GM21737 (cell line): Measurements from ENCODE around the gene ATG16L2.
"Not testable (repeated sequence)": the region's sequence is repeated elsewhere in the genome, so short reads cannot be mapped to it uniquely, and the experiment has no call there.

Source experiments
- ATAC-seq: cut with Tn5 transposase; IDR thresholded peaks from one replicate; pipeline ENCODE4 v1.9.1; 2021; ENCODE audit warnings: mild to moderate bottlenecking, moderate library complexity; ENCODE audit not compliant: unreplicated experiment

The ATG16L2 gene

GRCh38 chr11:72842653-72843330 lies 28.6 kb downstream of the ATG16L2 start:
- ATAC-seq, result no peak

- ATAC-seq, result no peak
These were observed 30.1 kb downstream of the ATG16L2 start for GRCh38 chr11:72844356-72844755.

GRCh38 chr11:72848846-72849466 lies 34.7 kb downstream of the ATG16L2 start:
- no peak for ATAC-seq

GRCh38 chr11:72850832-72851231 lies 36.6 kb downstream of the ATG16L2 start:
- no peak for ATAC-seq

- ATAC-seq, result no peak
These were observed 37.5 kb downstream of the ATG16L2 start for GRCh38 chr11:72851726-72852125.

GRCh38 chr11:72856065-72856464 lies 41.9 kb downstream of the ATG16L2 start:
- ATAC-seq, result no peak

- ATAC-seq, result no peak
These were observed 42.5 kb downstream of the ATG16L2 start for GRCh38 chr11:72856551-72857345.

GRCh38 chr11:72858267-72858666 lies 44.1 kb downstream of the ATG16L2 start:
- ATAC-seq, result not testable (repeated sequence)

GRCh38 chr11:72859126-72859525 lies 44.9 kb downstream of the ATG16L2 start:
- ATAC-seq, result no peak

GRCh38 chr11:72860010-72860409 lies 45.8 kb downstream of the ATG16L2 start:
- ATAC-seq, result no peak

GRCh38 chr11:72860592-72860991 lies 46.4 kb downstream of the ATG16L2 start:
- no peak for ATAC-seq

GRCh38 chr11:72863091-72863490 lies 48.9 kb downstream of the ATG16L2 start:
- ATAC-seq, result no peak

GRCh38 chr11:72863916-72864315 lies 49.7 kb downstream of the ATG16L2 start:
- ATAC-seq, result no peak

GRCh38 chr11:72864702-72865655 lies 50.8 kb downstream of the ATG16L2 start:
- no peak for ATAC-seq

GRCh38 chr11:72867970-72868369 lies 53.8 kb downstream of the ATG16L2 start:
- no peak for ATAC-seq

- ATAC-seq, result no peak
These were observed 55.6 kb downstream of the ATG16L2 start for GRCh38 chr11:72869831-72870230.

- no peak for ATAC-seq
These were observed 56.9 kb downstream of the ATG16L2 start for GRCh38 chr11:72871119-72871518.

- ATAC-seq, result no peak
These were observed 57.8 kb downstream of the ATG16L2 start for GRCh38 chr11:72872012-72872411.

GRCh38 chr11:72875736-72876135 lies 61.5 kb downstream of the ATG16L2 start:
- no peak for ATAC-seq

- no peak for ATAC-seq
These were observed 61.9 kb downstream of the ATG16L2 start for GRCh38 chr11:72876147-72876546.
